GM12878 (cell line): ENCODE results near the gene BZW2.

Experiments
- ATF2 ChIP-seq: IDR thresholded peaks from 2 replicates; pipeline ENCODE4 v1.6.1; 2012; ENCODE audit warnings: low read length, inconsistent platforms
- CTCF ChIP-seq, 3 experiments: IDR thresholded peaks in 2 of 3; conservative IDR thresholded peaks in 1 of 3; 2 replicates each; pipeline ENCODE4 v1.5.1; 2011; ENCODE audit warnings: low read depth in 3 of 3, low read length in 3 of 3, mild to moderate bottlenecking in 3 of 3, control low read depth in 2 of 3, moderate library complexity in 2 of 3, inconsistent platforms in 1 of 3, mixed read lengths in 1 of 3; ENCODE audit not compliant: control insufficient read depth in 2 of 3, insufficient read depth in 1 of 3; ENCODE audit errors: extremely low read depth in 1 of 3
- EP300 ChIP-seq, 2 experiments: fragments of 150-350 bp in 1 of 2; IDR thresholded peaks; 2 replicates each; pipeline ENCODE4 v1.6.1; 2011 to 2012; ENCODE audit warnings: low read depth in 2 of 2, low read length in 2 of 2, borderline replicate concordance in 1 of 2, improper control_type of control experiment in 1 of 2, inconsistent platforms in 1 of 2; ENCODE audit not compliant: control insufficient read depth in 1 of 2
- JUNB ChIP-seq: IDR thresholded peaks from 2 replicates; pipeline ENCODE4 v1.6.1; 2016; ENCODE audit warnings: antibody characterized with exemption, mild to moderate bottlenecking
- MAX ChIP-seq: IDR thresholded peaks from 2 replicates; pipeline ENCODE4 v1.6.1; 2012; ENCODE audit warnings: low read depth, low read length, improper control_type of control experiment
- NFIC ChIP-seq: IDR thresholded peaks from 2 replicates; pipeline ENCODE4 v1.6.1; 2012; ENCODE audit warnings: low read depth, mild to moderate bottlenecking, inconsistent platforms, low read length, moderate library complexity
- PBX3 ChIP-seq: IDR thresholded peaks from 2 replicates; pipeline ENCODE4 v1.6.1; 2011; ENCODE audit warnings: mild to moderate bottlenecking, low read depth, low read length, moderate library complexity; ENCODE audit not compliant: insufficient replicate concordance
- POLR2A ChIP-seq: IDR thresholded peaks from 2 replicates; pipeline ENCODE4 v1.6.1; 2011; ENCODE audit warnings: low read depth, mild to moderate bottlenecking, low read length
- POLR2AphosphoS5 ChIP-seq: IDR thresholded peaks from 2 replicates; pipeline ENCODE4 v1.6.1; 2011; ENCODE audit warnings: mild to moderate bottlenecking, low read length, inconsistent platforms
- RAD21 ChIP-seq: IDR thresholded peaks from 2 replicates; pipeline ENCODE4 v1.6.1; 2011; ENCODE audit warnings: mild to moderate bottlenecking, low read depth, low read length, moderate library complexity; ENCODE audit not compliant: insufficient read depth
- TAF1 ChIP-seq: IDR thresholded peaks from 2 replicates; pipeline ENCODE4 v1.6.1; 2011; ENCODE audit warnings: mild to moderate bottlenecking, low read depth, low read length, borderline replicate concordance
- TCF7 ChIP-seq: IDR thresholded peaks from 2 replicates; pipeline ENCODE4 v1.6.1; 2014; ENCODE audit warnings: antibody characterized with exemption, borderline replicate concordance
- ZBTB33 ChIP-seq: fragments of 450-650 bp; IDR thresholded peaks from 2 replicates; pipeline ENCODE4 v1.6.1; 2017; ENCODE audit warnings: mild to moderate bottlenecking

- no peak for TF ChIP-seq PBX3
- TF ChIP-seq NFIC = no peak
- no peak for TF ChIP-seq POLR2A
- no peak for TF ChIP-seq ATF2
- TF ChIP-seq POLR2AphosphoS5 = no peak
- no peak for TF ChIP-seq TAF1
- no peak for TF ChIP-seq EP300 (IDR thresholded peaks at IDR 0.05; ENCODE audit: borderline replicate concordance in 1 of 2, control insufficient read depth in 1 of 2, low read depth in 2 of 2, low read length in 2 of 2)
- TF ChIP-seq ZBTB33 = no peak
- no peak for TF ChIP-seq TCF7
- TF ChIP-seq CTCF (IDR thresholded peaks at IDR 0.05 in 2 of 3, conservative IDR thresholded peaks at IDR 0.05 in 1 of 3; ENCODE audit: control insufficient read depth in 2 of 3, extremely low read depth in 1 of 3, insufficient read depth in 1 of 3, low read depth in 3 of 3, low read length in 3 of 3) = no peak
- TF ChIP-seq RAD21 = no peak
- no peak for TF ChIP-seq MAX
- TF ChIP-seq JUNB = no peak
Measured at GRCh38 chr7:16726189-16726588, 80.2 kb downstream of the BZW2 start.
